H1 (cell line): ENCODE results near the gene PRR19. TPM values are rescaled to one million over a fixed set of nuclear protein-coding genes. Genes with fewer than 3 reads are reported as not detected.

ENCODE experiments used
- ASH2L ChIP-seq: fragments of 200-600, 300-600 bp; sonication (generic); IDR thresholded peaks from one replicate; pipeline ENCODE4 v1.7.1; 2017; ENCODE audit warnings: low read length
- BCL11A ChIP-seq, 2 experiments: IDR thresholded peaks; one replicate each; pipeline ENCODE4 v1.6.1; 2011; ENCODE audit warnings: low read depth in 2 of 2, low read length in 2 of 2, mild to moderate bottlenecking in 2 of 2
- KDM1A ChIP-seq: fragments of 200-600, 300-600 bp; sonication (generic); IDR thresholded peaks from 2 replicates; pipeline ENCODE4 v1.7.1; 2016; ENCODE audit warnings: mild to moderate bottlenecking, low read length, borderline replicate concordance
- RFX5 ChIP-seq: IDR thresholded peaks from 2 replicates; pipeline ENCODE4 v1.6.1; 2011; ENCODE audit warnings: low read depth, low read length, improper control_type of control experiment, borderline replicate concordance
- polyA plus RNA-seq, 7 experiments: library from polyadenylated mRNA; depleted of rRNA in 3 of 7; stranded (reverse) in 5 of 7; unstranded in 2 of 7; fragments of >200 nt in 5 of 7; fragments of 200-250 nt in 2 of 7; gene quantifications; 1 replicate in 5 of 7; 2 replicates in 1 of 7; 4 replicates in 1 of 7; pipeline versions ENCODE4 v1.2.1 to v1.2.3, GENCODE V29; 2011 to 2013; ENCODE audit warnings: missing spikeins in 2 of 7, mixed read lengths in 2 of 7
- total RNA-seq: library from RNA; stranded (reverse); fragmentation: NEBNext Ultra II Directional; extraction: Animal tissue kit (Norgen Biotek cat#: 25700); gene quantifications from 2 replicates; pipeline ENCODE4 v1.2.1, GENCODE V29; 2021
- TF ChIP-seq, protein P1 (sequence below): fragments of 300-600 bp; sonication (generic); IDR thresholded peaks from 2 replicates; pipeline ENCODE4 v1.7.1; 2012; ENCODE audit warnings: low read length, moderate library complexity, mild to moderate bottlenecking, inconsistent platforms; ENCODE audit not compliant: insufficient replicate concordance

Gene PRR19
- total and polyA plus RNA-seq, 2 of the 8 experiments (the other 6 are each of a cell fraction or from before 2014, with no cell fraction given): 7.2 to 7.5 TPM

DNA sequence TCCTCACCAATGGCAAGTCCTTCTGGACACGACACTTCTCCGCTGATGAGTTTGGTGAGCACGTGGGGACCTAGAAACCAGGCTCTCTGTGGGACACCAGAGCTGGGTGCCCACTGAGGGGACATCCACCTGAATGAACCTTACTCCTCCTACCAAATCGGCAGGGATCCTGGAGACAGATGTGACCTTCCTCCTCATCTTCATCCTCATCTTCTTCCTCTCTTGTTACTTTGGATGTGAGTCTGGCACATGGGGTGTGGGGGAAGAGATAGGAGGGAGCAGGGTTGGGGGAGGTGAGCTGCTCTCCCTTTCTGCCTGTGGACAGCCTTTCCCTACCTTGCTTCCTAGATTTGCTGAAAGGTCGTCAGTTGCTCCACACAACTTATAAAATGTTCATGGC is 13.1 kb downstream of the PRR19 start (continued):
- TF ChIP-seq, protein P1, sequence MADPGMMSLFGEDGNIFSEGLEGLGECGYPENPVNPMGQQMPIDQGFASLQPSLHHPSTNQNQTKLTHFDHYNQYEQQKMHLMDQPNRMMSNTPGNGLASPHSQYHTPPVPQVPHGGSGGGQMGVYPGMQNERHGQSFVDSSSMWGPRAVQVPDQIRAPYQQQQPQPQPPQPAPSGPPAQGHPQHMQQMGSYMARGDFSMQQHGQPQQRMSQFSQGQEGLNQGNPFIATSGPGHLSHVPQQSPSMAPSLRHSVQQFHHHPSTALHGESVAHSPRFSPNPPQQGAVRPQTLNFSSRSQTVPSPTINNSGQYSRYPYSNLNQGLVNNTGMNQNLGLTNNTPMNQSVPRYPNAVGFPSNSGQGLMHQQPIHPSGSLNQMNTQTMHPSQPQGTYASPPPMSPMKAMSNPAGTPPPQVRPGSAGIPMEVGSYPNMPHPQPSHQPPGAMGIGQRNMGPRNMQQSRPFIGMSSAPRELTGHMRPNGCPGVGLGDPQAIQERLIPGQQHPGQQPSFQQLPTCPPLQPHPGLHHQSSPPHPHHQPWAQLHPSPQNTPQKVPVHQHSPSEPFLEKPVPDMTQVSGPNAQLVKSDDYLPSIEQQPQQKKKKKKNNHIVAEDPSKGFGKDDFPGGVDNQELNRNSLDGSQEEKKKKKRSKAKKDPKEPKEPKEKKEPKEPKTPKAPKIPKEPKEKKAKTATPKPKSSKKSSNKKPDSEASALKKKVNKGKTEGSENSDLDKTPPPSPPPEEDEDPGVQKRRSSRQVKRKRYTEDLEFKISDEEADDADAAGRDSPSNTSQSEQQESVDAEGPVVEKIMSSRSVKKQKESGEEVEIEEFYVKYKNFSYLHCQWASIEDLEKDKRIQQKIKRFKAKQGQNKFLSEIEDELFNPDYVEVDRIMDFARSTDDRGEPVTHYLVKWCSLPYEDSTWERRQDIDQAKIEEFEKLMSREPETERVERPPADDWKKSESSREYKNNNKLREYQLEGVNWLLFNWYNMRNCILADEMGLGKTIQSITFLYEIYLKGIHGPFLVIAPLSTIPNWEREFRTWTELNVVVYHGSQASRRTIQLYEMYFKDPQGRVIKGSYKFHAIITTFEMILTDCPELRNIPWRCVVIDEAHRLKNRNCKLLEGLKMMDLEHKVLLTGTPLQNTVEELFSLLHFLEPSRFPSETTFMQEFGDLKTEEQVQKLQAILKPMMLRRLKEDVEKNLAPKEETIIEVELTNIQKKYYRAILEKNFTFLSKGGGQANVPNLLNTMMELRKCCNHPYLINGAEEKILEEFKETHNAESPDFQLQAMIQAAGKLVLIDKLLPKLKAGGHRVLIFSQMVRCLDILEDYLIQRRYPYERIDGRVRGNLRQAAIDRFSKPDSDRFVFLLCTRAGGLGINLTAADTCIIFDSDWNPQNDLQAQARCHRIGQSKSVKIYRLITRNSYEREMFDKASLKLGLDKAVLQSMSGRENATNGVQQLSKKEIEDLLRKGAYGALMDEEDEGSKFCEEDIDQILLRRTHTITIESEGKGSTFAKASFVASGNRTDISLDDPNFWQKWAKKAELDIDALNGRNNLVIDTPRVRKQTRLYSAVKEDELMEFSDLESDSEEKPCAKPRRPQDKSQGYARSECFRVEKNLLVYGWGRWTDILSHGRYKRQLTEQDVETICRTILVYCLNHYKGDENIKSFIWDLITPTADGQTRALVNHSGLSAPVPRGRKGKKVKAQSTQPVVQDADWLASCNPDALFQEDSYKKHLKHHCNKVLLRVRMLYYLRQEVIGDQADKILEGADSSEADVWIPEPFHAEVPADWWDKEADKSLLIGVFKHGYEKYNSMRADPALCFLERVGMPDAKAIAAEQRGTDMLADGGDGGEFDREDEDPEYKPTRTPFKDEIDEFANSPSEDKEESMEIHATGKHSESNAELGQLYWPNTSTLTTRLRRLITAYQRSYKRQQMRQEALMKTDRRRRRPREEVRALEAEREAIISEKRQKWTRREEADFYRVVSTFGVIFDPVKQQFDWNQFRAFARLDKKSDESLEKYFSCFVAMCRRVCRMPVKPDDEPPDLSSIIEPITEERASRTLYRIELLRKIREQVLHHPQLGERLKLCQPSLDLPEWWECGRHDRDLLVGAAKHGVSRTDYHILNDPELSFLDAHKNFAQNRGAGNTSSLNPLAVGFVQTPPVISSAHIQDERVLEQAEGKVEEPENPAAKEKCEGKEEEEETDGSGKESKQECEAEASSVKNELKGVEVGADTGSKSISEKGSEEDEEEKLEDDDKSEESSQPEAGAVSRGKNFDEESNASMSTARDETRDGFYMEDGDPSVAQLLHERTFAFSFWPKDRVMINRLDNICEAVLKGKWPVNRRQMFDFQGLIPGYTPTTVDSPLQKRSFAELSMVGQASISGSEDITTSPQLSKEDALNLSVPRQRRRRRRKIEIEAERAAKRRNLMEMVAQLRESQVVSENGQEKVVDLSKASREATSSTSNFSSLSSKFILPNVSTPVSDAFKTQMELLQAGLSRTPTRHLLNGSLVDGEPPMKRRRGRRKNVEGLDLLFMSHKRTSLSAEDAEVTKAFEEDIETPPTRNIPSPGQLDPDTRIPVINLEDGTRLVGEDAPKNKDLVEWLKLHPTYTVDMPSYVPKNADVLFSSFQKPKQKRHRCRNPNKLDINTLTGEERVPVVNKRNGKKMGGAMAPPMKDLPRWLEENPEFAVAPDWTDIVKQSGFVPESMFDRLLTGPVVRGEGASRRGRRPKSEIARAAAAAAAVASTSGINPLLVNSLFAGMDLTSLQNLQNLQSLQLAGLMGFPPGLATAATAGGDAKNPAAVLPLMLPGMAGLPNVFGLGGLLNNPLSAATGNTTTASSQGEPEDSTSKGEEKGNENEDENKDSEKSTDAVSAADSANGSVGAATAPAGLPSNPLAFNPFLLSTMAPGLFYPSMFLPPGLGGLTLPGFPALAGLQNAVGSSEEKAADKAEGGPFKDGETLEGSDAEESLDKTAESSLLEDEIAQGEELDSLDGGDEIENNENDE: no peak
- TF ChIP-seq RFX5 (no peak), KDM1A (no peak), ASH2L (no peak), BCL11A (IDR thresholded peaks at IDR 0.05; ENCODE audit: low read depth in 2 of 2, low read length in 2 of 2) (no peak)
